ENCODE measurements around the gene DPP4.

DPP4 gene

DNA sequence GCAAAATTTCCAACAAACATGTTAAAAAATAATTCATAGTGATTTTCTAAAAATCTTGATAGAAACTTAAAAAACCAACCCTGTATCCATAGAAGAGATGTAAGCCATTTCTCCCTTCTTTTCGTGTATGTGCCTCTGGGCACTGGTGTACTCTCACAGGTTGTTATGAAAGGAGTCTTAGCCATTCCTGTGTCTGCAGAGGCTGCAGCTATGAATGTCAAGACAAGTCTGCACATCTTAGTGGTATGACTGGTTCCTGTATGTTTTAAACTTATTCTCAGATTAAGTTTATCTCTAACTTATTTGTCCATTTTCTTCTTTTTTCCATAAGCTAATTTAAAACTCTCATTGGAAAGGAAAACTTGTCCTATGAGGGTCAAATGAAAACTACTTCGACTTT lies 84.0 kb downstream of the DPP4 start:
- Histone ChIP-seq H3K27ac (ENCODE audit: low read depth, low read length) (no peak overlapping the region), H3K9ac (ENCODE audit: low read length) (no peak overlapping the region), H3K4me2 (ENCODE audit: low read length) (no peak overlapping the region), H3K79me2 (ENCODE audit: control insufficient read depth, insufficient read depth, low read length, poor library complexity) (no peaks in the 10 kb centered on the region), H3K23ac (ENCODE audit: low read length) (no peak overlapping the region), H4K91ac (ENCODE audit: low read depth, low read length) (no peak overlapping the region), H2BK5ac (ENCODE audit: low read depth, low read length, poor library complexity) (no peak overlapping the region), H3K14ac (ENCODE audit: low read length) (no peak overlapping the region), H3K36me3 (ENCODE audit: control insufficient read depth in 1 of 2, insufficient read depth in 2 of 2, low read length in 2 of 2) (no peaks in the 10 kb centered on the region), H3K4me3 (ENCODE audit: low read depth, low read length) (no peak overlapping the region), H3K9me3 (ENCODE audit: insufficient read depth, low read depth, low read length) (no peaks in the 10 kb centered on the region), H3K4ac (ENCODE audit: low read depth, low read length) (no peak overlapping the region), H3K79me1 (ENCODE audit: low read length) (no peaks in the 10 kb centered on the region), H2BK12ac (ENCODE audit: low read length) (no peak overlapping the region), H3K4me1 (ENCODE audit: control insufficient read depth in 1 of 2, insufficient read depth in 2 of 2, low read length in 2 of 2) (no peaks in the 10 kb centered on the region), H4K8ac (ENCODE audit: low read depth, low read length) (no peak overlapping the region), H4K12ac (ENCODE audit: low read depth, low read length) (no peak overlapping the region), H2AFZ (ENCODE audit: insufficient read depth, low read length, poor library complexity) (no peak overlapping the region), H2AK5ac (ENCODE audit: low read length) (no peak overlapping the region), H3K27me3 (ENCODE audit: insufficient read depth, low read length) (no peaks in the 10 kb centered on the region), H3K18ac (ENCODE audit: low read length) (no peak overlapping the region), H2BK120ac (ENCODE audit: insufficient read depth, low read length, poor library complexity) (no peak overlapping the region)
- DNase-seq: no peak
- WGBS (ENCODE audit: extremely low coverage, insufficient coverage, insufficient read length): no CpG with 5 or more reads among the region's 2 CpGs

DNA sequence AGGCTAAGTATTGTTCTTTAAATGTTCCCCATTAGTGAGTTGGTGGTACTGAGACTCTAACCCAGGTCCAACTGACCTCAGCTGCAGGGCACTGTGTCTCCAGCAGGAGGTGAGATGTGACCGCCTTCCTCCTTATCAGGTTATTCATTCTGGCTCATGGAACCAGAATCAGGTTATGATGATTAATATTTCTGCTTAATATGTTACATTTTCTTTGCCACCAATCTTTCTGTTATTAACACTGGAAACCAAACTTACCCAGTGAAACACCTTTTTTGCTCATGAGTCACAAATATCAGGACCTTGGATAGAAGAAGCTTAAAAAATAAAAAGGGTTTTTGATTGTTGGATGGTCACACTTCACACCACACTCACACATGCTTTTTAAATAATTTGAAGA lies 85.4 kb downstream of the DPP4 start:
- Histone ChIP-seq H2AK5ac (ENCODE audit: low read length) (no peak overlapping the region), H3K4ac (ENCODE audit: low read depth, low read length) (no peak overlapping the region), H2BK12ac (ENCODE audit: low read length) (no peak overlapping the region), H3K27me3 (ENCODE audit: insufficient read depth, low read length) (no peaks in the 10 kb centered on the region), H3K9me3 (ENCODE audit: insufficient read depth, low read depth, low read length) (no peaks in the 10 kb centered on the region), H3K79me2 (ENCODE audit: control insufficient read depth, insufficient read depth, low read length, poor library complexity) (no peaks in the 10 kb centered on the region), H3K14ac (ENCODE audit: low read length) (no peak overlapping the region), H3K18ac (ENCODE audit: low read length) (no peak overlapping the region), H3K4me2 (ENCODE audit: low read length) (no peak overlapping the region), H4K8ac (ENCODE audit: low read depth, low read length) (no peak overlapping the region), H2BK120ac (ENCODE audit: insufficient read depth, low read length, poor library complexity) (no peak overlapping the region), H2AFZ (ENCODE audit: insufficient read depth, low read length, poor library complexity) (no peak overlapping the region), H4K91ac (ENCODE audit: low read depth, low read length) (no peak overlapping the region), H4K12ac (ENCODE audit: low read depth, low read length) (no peak overlapping the region), H3K4me3 (ENCODE audit: low read depth, low read length) (no peak overlapping the region), H3K79me1 (ENCODE audit: low read length) (no peaks in the 10 kb centered on the region), H2BK5ac (ENCODE audit: low read depth, low read length, poor library complexity) (no peak overlapping the region), H3K4me1 (ENCODE audit: control insufficient read depth in 1 of 2, insufficient read depth in 2 of 2, low read length in 2 of 2) (no peaks in the 10 kb centered on the region), H3K27ac (ENCODE audit: low read depth, low read length) (no peak overlapping the region), H3K23ac (ENCODE audit: low read length) (no peak overlapping the region), H3K9ac (ENCODE audit: low read length) (no peak overlapping the region), H3K36me3 (ENCODE audit: control insufficient read depth in 1 of 2, insufficient read depth in 2 of 2, low read length in 2 of 2) (no peaks in the 10 kb centered on the region)
- peak in 1 of 2 donors; percentile 23 for DNase-seq
- no CpG with 5 or more reads among the region's 1 CpG for WGBS (ENCODE audit: extremely low coverage, insufficient coverage, insufficient read length)

DNA sequence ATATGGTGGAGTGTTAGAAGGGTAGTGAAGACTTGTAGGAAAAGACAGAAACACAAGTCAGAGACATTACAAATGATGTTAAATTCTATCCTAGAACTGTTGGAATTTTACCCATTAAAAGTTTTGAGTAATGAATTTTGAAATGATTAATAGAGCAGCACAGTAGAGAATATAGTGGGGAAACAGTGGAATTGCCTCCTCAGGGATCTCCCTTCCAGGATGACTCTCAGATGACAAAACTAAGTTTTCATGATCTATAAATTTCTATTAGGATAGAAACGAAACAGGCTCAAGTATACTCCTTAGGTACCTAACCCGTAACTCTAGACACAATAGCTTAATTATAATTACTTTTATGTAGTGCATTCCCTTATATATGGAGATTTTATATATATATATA lies 86.7 kb downstream of the DPP4 start:
- no peaks in the 10 kb centered on the region for H3K79me2 ChIP-seq (ENCODE audit: control insufficient read depth, insufficient read depth, low read length, poor library complexity)
- no peaks in the 10 kb centered on the region for H3K9me3 ChIP-seq (ENCODE audit: insufficient read depth, low read depth, low read length)
- no peak overlapping the region for H3K27ac ChIP-seq (ENCODE audit: low read depth, low read length)
- no peak overlapping the region for H3K23ac ChIP-seq (ENCODE audit: low read length)
- H4K91ac ChIP-seq (ENCODE audit: low read depth, low read length): no peak overlapping the region
- no peak overlapping the region for H4K12ac ChIP-seq (ENCODE audit: low read depth, low read length)
- no peak overlapping the region for H3K9ac ChIP-seq (ENCODE audit: low read length)
- no peak overlapping the region for H2BK12ac ChIP-seq (ENCODE audit: low read length)
- H4K8ac ChIP-seq (ENCODE audit: low read depth, low read length): no peak overlapping the region
- H3K18ac ChIP-seq (ENCODE audit: low read length): no peak overlapping the region
- H2AFZ ChIP-seq (ENCODE audit: insufficient read depth, low read length, poor library complexity): no peak overlapping the region
- no peaks in the 10 kb centered on the region for H3K79me1 ChIP-seq (ENCODE audit: low read length)
- no peak overlapping the region for H3K4me3 ChIP-seq (ENCODE audit: low read depth, low read length)
- H3K4me2 ChIP-seq (ENCODE audit: low read length): no peak overlapping the region
- no peak overlapping the region for H2BK5ac ChIP-seq (ENCODE audit: low read depth, low read length, poor library complexity)
- no CpG with 5 or more reads among the region's 2 CpGs for WGBS (ENCODE audit: extremely low coverage, insufficient coverage, insufficient read length)
- no peak overlapping the region for H3K4ac ChIP-seq (ENCODE audit: low read depth, low read length)
- H2BK120ac ChIP-seq (ENCODE audit: insufficient read depth, low read length, poor library complexity): no peak overlapping the region
- H3K4me1 ChIP-seq (ENCODE audit: control insufficient read depth in 1 of 2, insufficient read depth in 2 of 2, low read length in 2 of 2): no peaks in the 10 kb centered on the region
- no peak for DNase-seq
- H3K27me3 ChIP-seq (ENCODE audit: insufficient read depth, low read length): no peaks in the 10 kb centered on the region
- no peak overlapping the region for H3K14ac ChIP-seq (ENCODE audit: low read length)
- H3K36me3 ChIP-seq (ENCODE audit: control insufficient read depth in 1 of 2, insufficient read depth in 2 of 2, low read length in 2 of 2): no peaks in the 10 kb centered on the region
- H2AK5ac ChIP-seq (ENCODE audit: low read length): no peak overlapping the region

DNA sequence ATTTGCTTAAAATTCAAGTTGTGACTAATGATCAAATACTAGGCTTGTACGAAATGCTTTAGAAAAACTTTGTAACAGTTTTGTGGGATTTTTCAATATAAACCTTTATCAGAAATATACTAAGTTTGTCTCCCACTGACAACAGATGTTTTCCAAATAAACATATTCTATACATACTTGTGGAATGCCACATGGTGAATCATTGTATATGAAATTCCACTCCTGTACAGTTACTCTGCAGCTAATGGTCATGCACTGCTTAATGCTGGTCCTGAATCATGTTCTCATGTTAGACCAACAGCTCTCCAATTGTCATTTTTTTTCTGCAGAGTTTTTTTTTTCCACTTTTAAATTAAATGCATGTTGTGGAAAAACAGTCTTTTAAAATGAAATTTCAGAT lies 90.1 kb downstream of the DPP4 start:
- Histone ChIP-seq H4K12ac (ENCODE audit: low read depth, low read length) (no peak overlapping the region), H2BK12ac (ENCODE audit: low read length) (no peak overlapping the region), H3K14ac (ENCODE audit: low read length) (no peak overlapping the region), H3K36me3 (ENCODE audit: control insufficient read depth in 1 of 2, insufficient read depth in 2 of 2, low read length in 2 of 2) (no peaks in the 10 kb centered on the region), H3K18ac (ENCODE audit: low read length) (no peak overlapping the region), H3K27ac (ENCODE audit: low read depth, low read length) (no peak overlapping the region), H3K9ac (ENCODE audit: low read length) (no peak overlapping the region), H2BK120ac (ENCODE audit: insufficient read depth, low read length, poor library complexity) (no peak overlapping the region), H4K8ac (ENCODE audit: low read depth, low read length) (no peak overlapping the region), H2AK5ac (ENCODE audit: low read length) (no peak overlapping the region), H3K23ac (ENCODE audit: low read length) (no peak overlapping the region), H3K79me1 (ENCODE audit: low read length) (no peaks in the 10 kb centered on the region), H3K4ac (ENCODE audit: low read depth, low read length) (no peak overlapping the region), H2BK5ac (ENCODE audit: low read depth, low read length, poor library complexity) (no peak overlapping the region), H3K27me3 (ENCODE audit: insufficient read depth, low read length) (no peaks in the 10 kb centered on the region), H2AFZ (ENCODE audit: insufficient read depth, low read length, poor library complexity) (no peak overlapping the region), H3K4me2 (ENCODE audit: low read length) (no peak overlapping the region), H3K9me3 (ENCODE audit: insufficient read depth, low read depth, low read length) (no peaks in the 10 kb centered on the region), H4K91ac (ENCODE audit: low read depth, low read length) (no peak overlapping the region), H3K4me3 (ENCODE audit: low read depth, low read length) (no peak overlapping the region), H3K4me1 (ENCODE audit: control insufficient read depth in 1 of 2, insufficient read depth in 2 of 2, low read length in 2 of 2) (no peaks in the 10 kb centered on the region), H3K79me2 (ENCODE audit: control insufficient read depth, insufficient read depth, low read length, poor library complexity) (no peaks in the 10 kb centered on the region)
- no CpG with 5 or more reads among the region's 1 CpG for WGBS (ENCODE audit: extremely low coverage, insufficient coverage, insufficient read length)
- peak in 1 of 2 donors; percentile 33 for DNase-seq

DNA sequence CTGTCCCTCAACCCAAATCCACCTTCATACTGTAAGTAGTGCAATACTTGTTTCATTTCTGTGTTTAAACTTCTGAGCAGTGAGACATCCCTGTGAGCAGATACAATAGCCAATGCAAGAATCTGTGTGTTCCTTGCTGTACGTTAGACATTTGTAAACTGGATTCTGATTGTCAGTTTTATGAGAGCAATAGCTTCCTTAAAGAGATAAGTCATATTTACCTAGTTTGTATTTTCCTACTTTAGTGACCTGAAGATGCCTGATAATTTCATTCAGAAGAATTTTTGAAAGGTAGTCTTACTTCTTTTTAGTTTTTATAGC lies 90.7 kb downstream of the DPP4 start:
- no peak overlapping the region for H3K4me3 ChIP-seq (ENCODE audit: low read depth, low read length)
- no peak overlapping the region for H3K4ac ChIP-seq (ENCODE audit: low read depth, low read length)
- no peak overlapping the region for H4K12ac ChIP-seq (ENCODE audit: low read depth, low read length)
- H2BK5ac ChIP-seq (ENCODE audit: low read depth, low read length, poor library complexity): no peak overlapping the region
- H3K27ac ChIP-seq (ENCODE audit: low read depth, low read length): no peak overlapping the region
- DNase-seq: no peak
- H3K18ac ChIP-seq (ENCODE audit: low read length): no peak overlapping the region
- no peak overlapping the region for H3K23ac ChIP-seq (ENCODE audit: low read length)
- WGBS (ENCODE audit: extremely low coverage, insufficient coverage, insufficient read length): no CpG with 5 or more reads among the region's 1 CpG
- H3K27me3 ChIP-seq (ENCODE audit: insufficient read depth, low read length): no peaks in the 10 kb centered on the region
- no peaks in the 10 kb centered on the region for H3K79me1 ChIP-seq (ENCODE audit: low read length)
- no peaks in the 10 kb centered on the region for H3K36me3 ChIP-seq (ENCODE audit: control insufficient read depth in 1 of 2, insufficient read depth in 2 of 2, low read length in 2 of 2)
- no peaks in the 10 kb centered on the region for H3K9me3 ChIP-seq (ENCODE audit: insufficient read depth, low read depth, low read length)
- no peak overlapping the region for H4K8ac ChIP-seq (ENCODE audit: low read depth, low read length)
- no peak overlapping the region for H3K9ac ChIP-seq (ENCODE audit: low read length)
- H4K91ac ChIP-seq (ENCODE audit: low read depth, low read length): no peak overlapping the region
- H2AFZ ChIP-seq (ENCODE audit: insufficient read depth, low read length, poor library complexity): no peak overlapping the region
- H2AK5ac ChIP-seq (ENCODE audit: low read length): no peak overlapping the region
- H3K14ac ChIP-seq (ENCODE audit: low read length): no peak overlapping the region
- H3K79me2 ChIP-seq (ENCODE audit: control insufficient read depth, insufficient read depth, low read length, poor library complexity): no peaks in the 10 kb centered on the region
- no peak overlapping the region for H3K4me2 ChIP-seq (ENCODE audit: low read length)
- H2BK12ac ChIP-seq (ENCODE audit: low read length): no peak overlapping the region
- no peak overlapping the region for H2BK120ac ChIP-seq (ENCODE audit: insufficient read depth, low read length, poor library complexity)
- no peaks in the 10 kb centered on the region for H3K4me1 ChIP-seq (ENCODE audit: control insufficient read depth in 1 of 2, insufficient read depth in 2 of 2, low read length in 2 of 2)
